ENCODE measurements around the gene DIDO1.

DNA sequence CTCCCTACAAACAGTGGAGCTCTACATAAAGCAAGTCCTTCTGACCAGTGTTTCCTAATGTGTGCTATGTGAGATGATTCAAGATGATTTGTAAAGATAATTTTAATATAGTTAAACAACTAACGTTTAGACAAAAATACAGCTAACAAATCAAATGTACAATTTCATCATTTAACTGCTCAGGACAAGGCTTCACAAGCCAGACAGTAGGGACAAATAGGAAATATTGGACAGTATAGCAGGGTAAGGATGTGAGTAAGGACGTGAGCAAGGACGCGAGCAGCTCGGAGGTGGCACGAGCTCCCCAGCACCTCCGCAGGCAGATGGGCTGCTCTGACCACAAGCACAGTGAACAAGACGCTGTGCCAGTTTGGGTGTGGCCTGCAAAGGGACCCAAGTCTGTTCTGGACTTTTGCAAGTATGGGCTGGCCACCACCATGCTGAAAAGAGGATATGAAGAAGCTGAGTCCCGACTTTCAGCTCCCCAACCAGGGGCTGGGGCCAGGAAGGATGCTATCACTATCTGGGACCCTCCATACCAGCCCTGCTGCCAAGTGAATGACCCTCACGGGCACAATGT lies 14.5 kb downstream of the DIDO1 start:
- no peak for TF ChIP-seq POLR2AphosphoS5 (IDR thresholded peaks at IDR 0.05; ENCODE audit: low read depth, low read length)
- TF ChIP-seq TAF1 (IDR thresholded peaks at IDR 0.05; ENCODE audit: borderline replicate concordance, insufficient read depth, low read length): no peak
